Keratinocyte (primary cell): Measurements from ENCODE around the gene CD101. TPM values are rescaled to one million over a fixed set of nuclear protein-coding genes. Genes with fewer than 3 reads are reported as not detected.

ENCODE experiments used
- DNase-seq: peaks from one replicate; pipeline ENCODE4 v3.0.0-alpha.2; 2011; ENCODE audit warnings: low read depth, missing footprints, low spot score
- FAIRE-seq: peaks from 2 replicates; lab custom pipeline; 2011; peaks lifted over from hg19 to GRCh38; lab: Jason Lieb, UNC
- H2AFZ ChIP-seq: 2 replicates; pipeline ENCODE4 v1.6.0; 2012; ENCODE audit warnings: low read length, control low read depth, inconsistent platforms; ENCODE audit not compliant: control insufficient read depth
- H3K27ac ChIP-seq: 2 replicates; pipeline ENCODE4 v1.5.1; 2011; ENCODE audit warnings: low read length; ENCODE audit not compliant: control insufficient read depth, insufficient read depth
- H3K27me3 ChIP-seq: 3 replicates; pipeline ENCODE4 v1.6.0; 2011; ENCODE audit warnings: low read length; ENCODE audit not compliant: control insufficient read depth, insufficient read depth; ENCODE audit errors: extremely low read depth
- H3K36me3 ChIP-seq, 2 experiments: 2 replicates in 1 of 2; 3 replicates in 1 of 2; pipeline ENCODE4 v1.5.1; 2011; ENCODE audit warnings: low read length in 2 of 2, mild to moderate bottlenecking in 1 of 2; ENCODE audit not compliant: control insufficient read depth in 2 of 2, insufficient read depth in 2 of 2; ENCODE audit errors: extremely low read depth in 1 of 2
- H3K4me1 ChIP-seq: 3 replicates; pipeline ENCODE4 v1.5.1; 2011; ENCODE audit warnings: low read length; ENCODE audit not compliant: control insufficient read depth, insufficient read depth; ENCODE audit errors: extremely low read depth
- H3K4me2 ChIP-seq: 3 replicates; pipeline ENCODE4 v1.6.0; 2011; ENCODE audit warnings: low read depth, low read length; ENCODE audit not compliant: control insufficient read depth, insufficient read depth; ENCODE audit errors: extremely low read depth
- H3K4me3 ChIP-seq, 3 experiments: fragments of 200-600 bp in 1 of 3; sonication (generic) in 1 of 3; 2 replicates in 2 of 3; 3 replicates in 1 of 3; pipeline ENCODE4 v1.5.1; 2011 to 2016; ENCODE audit warnings: low read length in 3 of 3, mild to moderate bottlenecking in 3 of 3, control low read depth in 2 of 3, inconsistent platforms in 1 of 3, low read depth in 1 of 3, mixed read lengths in 1 of 3, mixed run types in 1 of 3, moderate library complexity in 1 of 3; ENCODE audit not compliant: control insufficient read depth in 2 of 3, insufficient read depth in 2 of 3; ENCODE audit errors: extremely low read depth in 1 of 3
- H3K79me2 ChIP-seq: 2 replicates; pipeline ENCODE4 v1.6.0; 2012; ENCODE audit warnings: low read length; ENCODE audit not compliant: control insufficient read depth, insufficient read depth
- H3K9ac ChIP-seq: 3 replicates; pipeline ENCODE4 v1.6.0; 2011; ENCODE audit warnings: low read length; ENCODE audit not compliant: control insufficient read depth, insufficient read depth; ENCODE audit errors: extremely low read depth
- H3K9me1 ChIP-seq: 3 replicates; pipeline ENCODE4 v1.6.0; 2011; ENCODE audit warnings: low read length; ENCODE audit not compliant: control insufficient read depth, insufficient read depth; ENCODE audit errors: extremely low read depth
- H3K9me3 ChIP-seq: 2 replicates; pipeline ENCODE4 v1.5.1; 2012; ENCODE audit warnings: low read depth, low read length; ENCODE audit not compliant: control insufficient read depth
- H4K20me1 ChIP-seq: 3 replicates; pipeline ENCODE4 v1.6.0; 2011; ENCODE audit warnings: low read length; ENCODE audit not compliant: control insufficient read depth, insufficient read depth; ENCODE audit errors: extremely low read depth
- EZH2 ChIP-seq: IDR thresholded peaks from one replicate; pipeline ENCODE4 v1.6.1; 2012; ENCODE audit warnings: inconsistent platforms, mild to moderate bottlenecking, low read length, moderate library complexity
- dilution Hi-C: fragments of 300-500 bp; cut with MboI; formaldehyde crosslinking; loops from one replicate; pipeline ENCODE4 v1.7.0; 2020; ENCODE audit warnings: low sequenced_read_pairs; ENCODE audit not compliant: extremely low pct_ligation_motif_present
- polyA plus RNA-seq, 5 experiments: library from polyadenylated mRNA; depleted of rRNA in 3 of 5; stranded (reverse) in 3 of 5; stranded (forward) in 1 of 5; unstranded in 1 of 5; fragments of >200 nt; gene quantifications; 1 replicate in 1 of 5; 2 replicates in 3 of 5; 3 replicates in 1 of 5; pipeline versions ENCODE4 v1.2.1 to v1.2.3, GENCODE V29; 2011 to 2012; ENCODE audit warnings: missing spikeins in 2 of 5, low read depth in 1 of 5, low replicate concordance in 1 of 5
- TF ChIP-seq, protein P1 (sequence below), 3 experiments: IDR thresholded peaks in 1 of 3; conservative IDR thresholded peaks in 1 of 3; optimal IDR thresholded peaks in 1 of 3; 2 replicates in 2 of 3; 3 replicates in 1 of 3; pipeline versions ENCODE3 to v1.5.1; 2011; ENCODE audit warnings: low read length in 3 of 3, mild to moderate bottlenecking in 3 of 3, moderate library complexity in 2 of 3, control low read depth in 1 of 3, inconsistent platforms in 1 of 3; ENCODE audit not compliant: insufficient read depth in 2 of 3; ENCODE audit errors: extremely low read depth in 1 of 3

Gene CD101
- polyA plus RNA-seq, 1 donor (not counting 4 experiments of a cell fraction or from before 2014, with no cell fraction given), result 1.8 TPM

- no peaks in the 10 kb centered on the region for H4K20me1 ChIP-seq
- no peaks in the 10 kb centered on the region for H3K9me1 ChIP-seq
- TF ChIP-seq EZH2, result no peak
- TF ChIP-seq, protein P1, sequence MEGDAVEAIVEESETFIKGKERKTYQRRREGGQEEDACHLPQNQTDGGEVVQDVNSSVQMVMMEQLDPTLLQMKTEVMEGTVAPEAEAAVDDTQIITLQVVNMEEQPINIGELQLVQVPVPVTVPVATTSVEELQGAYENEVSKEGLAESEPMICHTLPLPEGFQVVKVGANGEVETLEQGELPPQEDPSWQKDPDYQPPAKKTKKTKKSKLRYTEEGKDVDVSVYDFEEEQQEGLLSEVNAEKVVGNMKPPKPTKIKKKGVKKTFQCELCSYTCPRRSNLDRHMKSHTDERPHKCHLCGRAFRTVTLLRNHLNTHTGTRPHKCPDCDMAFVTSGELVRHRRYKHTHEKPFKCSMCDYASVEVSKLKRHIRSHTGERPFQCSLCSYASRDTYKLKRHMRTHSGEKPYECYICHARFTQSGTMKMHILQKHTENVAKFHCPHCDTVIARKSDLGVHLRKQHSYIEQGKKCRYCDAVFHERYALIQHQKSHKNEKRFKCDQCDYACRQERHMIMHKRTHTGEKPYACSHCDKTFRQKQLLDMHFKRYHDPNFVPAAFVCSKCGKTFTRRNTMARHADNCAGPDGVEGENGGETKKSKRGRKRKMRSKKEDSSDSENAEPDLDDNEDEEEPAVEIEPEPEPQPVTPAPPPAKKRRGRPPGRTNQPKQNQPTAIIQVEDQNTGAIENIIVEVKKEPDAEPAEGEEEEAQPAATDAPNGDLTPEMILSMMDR (optimal IDR thresholded peaks at IDR 0.05 in 1 of 3, IDR thresholded peaks at IDR 0.05 in 1 of 3, conservative IDR thresholded peaks at IDR 0.05 in 1 of 3; ENCODE audit: extremely low read depth in 1 of 3, insufficient read depth in 2 of 3, low read length in 3 of 3), result no peak
- H3K79me2 ChIP-seq, result no peaks in the 10 kb centered on the region
- no peaks in the 10 kb centered on the region for H3K9me3 ChIP-seq
- H3K36me3 ChIP-seq, result peaks cover 19 to 45% of the 10 kb centered on the region in 2 experiments
- FAIRE-seq (peak; percentile 84), DNase-seq (peak; percentile 91)
- H2AFZ ChIP-seq, result peak overlapping the region; percentile 36
- no peak overlapping the region for H3K4me3 ChIP-seq
- H3K9ac ChIP-seq, result peak overlapping the region; percentile 14
- peaks cover 12% of the 10 kb centered on the region for H3K4me1 ChIP-seq
- H3K27me3 ChIP-seq, result no peaks in the 10 kb centered on the region
- H3K4me2 ChIP-seq, result peak overlapping the region; percentile 15
- peak overlapping the region; percentile 82 for H3K27ac ChIP-seq
- dilution Hi-C loops, result no loop called here
Measured at GRCh38 chr1:117077267-117077666, 75.7 kb downstream of the CD101 start.

DNA sequence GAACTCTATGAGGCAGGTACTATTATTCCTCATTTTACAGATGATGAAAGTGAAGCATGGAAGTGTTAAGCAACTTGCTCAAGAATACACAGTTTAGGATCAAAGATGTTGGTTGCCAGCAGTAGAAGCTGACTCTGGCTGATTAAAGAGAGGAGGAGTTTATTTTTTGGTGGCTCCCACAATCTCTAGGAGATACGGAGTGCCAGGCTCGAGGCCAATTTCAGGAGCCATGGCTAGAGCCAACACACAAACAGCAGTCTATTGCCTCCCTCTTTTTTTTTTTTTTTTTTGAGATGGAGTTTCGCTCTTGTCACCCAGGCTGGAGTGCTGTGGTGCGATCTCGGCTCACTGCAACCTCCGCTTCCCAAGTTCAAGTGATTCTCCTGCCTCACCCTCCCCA lies 78.2 kb downstream of the CD101 start:
- H3K4me2 ChIP-seq, result no peak overlapping the region
- no peak overlapping the region for H3K9ac ChIP-seq
- H3K9me3 ChIP-seq, result no peaks in the 10 kb centered on the region
- no peaks in the 10 kb centered on the region for H4K20me1 ChIP-seq
- no peak for TF ChIP-seq EZH2
- TF ChIP-seq, protein P1 (optimal IDR thresholded peaks at IDR 0.05 in 1 of 3, IDR thresholded peaks at IDR 0.05 in 1 of 3, conservative IDR thresholded peaks at IDR 0.05 in 1 of 3; ENCODE audit: extremely low read depth in 1 of 3, insufficient read depth in 2 of 3, low read length in 3 of 3), result no peak
- no peak overlapping the region for H3K27ac ChIP-seq
- H3K36me3 ChIP-seq, result peaks cover 19 to 46% of the 10 kb centered on the region in 2 experiments
- H3K4me3 ChIP-seq, result no peak overlapping the region
- dilution Hi-C loops, result no loop called here
- H3K27me3 ChIP-seq, result no peaks in the 10 kb centered on the region
- H3K79me2 ChIP-seq, result no peaks in the 10 kb centered on the region
- H3K4me1 ChIP-seq, result peaks cover 12% of the 10 kb centered on the region
- FAIRE-seq, result no peak
- no peaks in the 10 kb centered on the region for H3K9me1 ChIP-seq
- H2AFZ ChIP-seq, result no peak overlapping the region
- no peak for DNase-seq
